Endothelial cell of umbilical vein (primary cell): ENCODE measurements around the gene FOXJ1. TPM values are rescaled to one million over a fixed set of nuclear protein-coding genes. Genes with fewer than 3 reads are reported as not detected.

ENCODE experiments used
- BruUV-seq: library from RNA; stranded (reverse); fragments of 400-500 nt; replicated peaks from 2 replicates; lab custom pipeline; 2021; lab: Mats Ljungman, UMichigan
- CTCF ChIA-PET: fragments of 300-600, 350-600 bp; sonication (Branson Sonifier 250); formaldehyde crosslinking; loops from one replicate; lab custom pipeline; 2021; ENCODE audit warnings: antibody characterized with exemption, inconsistent platforms; lab: Charles Lee
- POLR2A ChIA-PET: fragments of 300-600, 350-600 bp; sonication (Branson Sonifier 250); formaldehyde crosslinking; loops from one replicate; lab custom pipeline; 2021; ENCODE audit warnings: antibody characterized with exemption, inconsistent platforms; lab: Charles Lee
- DNase-seq: peaks from one replicate; pipeline ENCODE4 v3.0.0-alpha.2; 2011; ENCODE audit warnings: low read depth, low spot score
- FAIRE-seq: peaks from 2 replicates; lab custom pipeline; 2011; peaks lifted over from hg19 to GRCh38; lab: Jason Lieb, UNC
- H2AFZ ChIP-seq: 2 replicates; pipeline ENCODE4 v1.6.0; 2012; ENCODE audit warnings: low read depth, low read length, control low read depth, inconsistent platforms
- H3K27ac ChIP-seq: 2 replicates; pipeline ENCODE4 v1.5.1; 2011; ENCODE audit warnings: low read depth, mild to moderate bottlenecking, control low read depth, low read length, moderate library complexity; ENCODE audit not compliant: insufficient read depth
- H3K27me3 ChIP-seq, 2 experiments: 2 replicates each; pipeline versions ENCODE4 v1.6.0 to v1.6.1; 2011; ENCODE audit warnings: low read length in 2 of 2, mixed read lengths in 1 of 2; ENCODE audit not compliant: control insufficient read depth in 2 of 2, insufficient read depth in 2 of 2
- H3K36me3 ChIP-seq, 2 experiments: 2 replicates in 1 of 2; 3 replicates in 1 of 2; pipeline ENCODE4 v1.5.1; 2011; ENCODE audit warnings: low read length in 2 of 2, mild to moderate bottlenecking in 1 of 2, moderate library complexity in 1 of 2; ENCODE audit not compliant: control insufficient read depth in 2 of 2, insufficient read depth in 2 of 2; ENCODE audit errors: extremely low read depth in 1 of 2
- H3K4me1 ChIP-seq: 3 replicates; pipeline ENCODE4 v1.5.1; 2011; ENCODE audit warnings: mild to moderate bottlenecking, low read length; ENCODE audit not compliant: control insufficient read depth, insufficient read depth; ENCODE audit errors: extremely low read depth
- H3K4me2 ChIP-seq: 2 replicates; pipeline ENCODE4 v1.6.1; 2011; ENCODE audit warnings: low read length, control low read depth, mixed read lengths; ENCODE audit not compliant: insufficient read depth
- H3K4me3 ChIP-seq, 3 experiments: fragments of 200-600 bp in 1 of 3; sonication (generic), shearing (Covaris generic) in 1 of 3; replicated peaks in 1 of 3; 2 replicates each; pipeline ENCODE4 v1.5.1; 2011 to 2016; ENCODE audit warnings: control low read depth in 3 of 3, low read length in 3 of 3, mild to moderate bottlenecking in 2 of 3, inconsistent platforms in 1 of 3, low read depth in 1 of 3, moderate library complexity in 1 of 3; ENCODE audit not compliant: insufficient read depth in 1 of 3
- H3K79me2 ChIP-seq: 2 replicates; pipeline ENCODE4 v1.6.0; 2012; ENCODE audit warnings: low read length, inconsistent platforms; ENCODE audit not compliant: control insufficient read depth, insufficient read depth
- H3K9ac ChIP-seq: replicated peaks from 2 replicates; pipeline ENCODE3; 2011; ENCODE audit warnings: low read length, control low read depth; ENCODE audit not compliant: insufficient read depth; ENCODE audit errors: extremely low read depth
- H3K9me1 ChIP-seq: replicated peaks from 3 replicates; pipeline ENCODE4 v1.6.0; 2011; ENCODE audit warnings: mild to moderate bottlenecking, low read length; ENCODE audit not compliant: control insufficient read depth, insufficient read depth; ENCODE audit errors: extremely low read depth
- H3K9me3 ChIP-seq: replicated peaks from 2 replicates; pipeline ENCODE4 v1.5.1; 2012; ENCODE audit warnings: low read length, inconsistent platforms; ENCODE audit not compliant: control insufficient read depth, insufficient read depth
- H4K20me1 ChIP-seq: replicated peaks from 2 replicates; pipeline ENCODE3; 2011; ENCODE audit warnings: mild to moderate bottlenecking, low read length; ENCODE audit not compliant: control insufficient read depth, insufficient read depth; ENCODE audit errors: extremely low read depth
- CTCF ChIP-seq, 2 donors: IDR thresholded peaks; 1 replicate in 1 of 2; 2 replicates in 1 of 2; pipeline ENCODE4 v1.5.1; 2011; ENCODE audit warnings: low read length in 2 of 2, mild to moderate bottlenecking in 2 of 2, moderate library complexity in 2 of 2, control low read depth in 1 of 2, inconsistent platforms in 1 of 2, low read depth in 1 of 2; ENCODE audit not compliant: insufficient read depth in 1 of 2; ENCODE audit errors: extremely low read depth in 1 of 2
- EZH2 ChIP-seq: IDR thresholded peaks from 2 replicates; pipeline ENCODE4 v1.6.1; 2012; ENCODE audit warnings: borderline replicate concordance, low read depth, mild to moderate bottlenecking, moderate library complexity, low read length, inconsistent platforms; ENCODE audit not compliant: severe bottlenecking
- FOS ChIP-seq: IDR thresholded peaks from 2 replicates; pipeline ENCODE4 v1.6.1; 2011; ENCODE audit warnings: mild to moderate bottlenecking, low read length, moderate library complexity, borderline replicate concordance; ENCODE audit not compliant: insufficient read depth
- JUN ChIP-seq: IDR thresholded peaks from 2 replicates; pipeline ENCODE4 v1.6.1; 2011; ENCODE audit warnings: borderline replicate concordance, low read depth; ENCODE audit not compliant: insufficient read length, insufficient read depth
- MAX ChIP-seq: IDR thresholded peaks from 2 replicates; pipeline ENCODE4 v1.6.1; 2011; ENCODE audit not compliant: insufficient read depth, insufficient read length
- MYC ChIP-seq: IDR thresholded peaks from one replicate; pipeline ENCODE4 v1.6.1; 2011; ENCODE audit warnings: mild to moderate bottlenecking, low read depth, low read length
- POLR2A ChIP-seq: IDR thresholded peaks from 2 replicates; pipeline ENCODE4 v1.6.1; 2012; ENCODE audit warnings: low read depth, mild to moderate bottlenecking, control low read depth, low read length
- POLR2AphosphoS5 ChIP-seq: IDR thresholded peaks from 2 replicates; pipeline ENCODE4 v1.6.1; 2012; ENCODE audit warnings: low read depth, mild to moderate bottlenecking, control low read depth, low read length, moderate library complexity; ENCODE audit not compliant: insufficient read depth
- dilution Hi-C: fragments of 300-500 bp; cut with MboI; formaldehyde crosslinking; loops from one replicate; pipeline ENCODE4 v1.15.0; 2019; ENCODE audit warnings: low sequenced_read_pairs; ENCODE audit not compliant: extremely low pct_ligation_motif_present
- intact Hi-C: fragments of 100-400 bp; cut with micrococcal nuclease; formaldehyde crosslinking; loops from one replicate; pipeline ENCODE4 v1.10.0; 2022
- polyA plus RNA-seq, 4 experiments: library from polyadenylated mRNA; depleted of rRNA in 3 of 4; stranded (reverse) in 3 of 4; unstranded in 1 of 4; fragments of >200 nt; gene quantifications; 2 replicates each; pipeline versions ENCODE4 v1.2.1 to v1.2.3, GENCODE V29; 2011 to 2012; ENCODE audit warnings: missing spikeins in 1 of 4
- total RNA-seq: library from RNA; stranded (reverse); gene quantifications from 2 replicates; pipeline ENCODE4 v1.2.3, GENCODE V29; 2021

The FOXJ1 gene
- total and polyA plus RNA-seq, 2 donors (not counting 3 experiments of a cell fraction or from before 2014, with no cell fraction given): not detected

- H3K9me1 ChIP-seq: no peaks in the 10 kb centered on the region
- no peak overlapping the region for H3K27ac ChIP-seq
- H3K36me3 ChIP-seq: no peaks in the 10 kb centered on the region
- TF ChIP-seq MAX (no peak), JUN (no peak), FOS (no peak), MYC (no peak), EZH2 (no peak), POLR2A (no peak), CTCF (IDR thresholded peaks at IDR 0.05; ENCODE audit: extremely low read depth in 1 of 2, insufficient read depth in 1 of 2, low read depth in 1 of 2, low read length in 2 of 2) (no peak), POLR2AphosphoS5 (no peak)
- peaks cover 8% of the 10 kb centered on the region for H3K4me1 ChIP-seq
- H3K9me3 ChIP-seq: no peaks in the 10 kb centered on the region
- H4K20me1 ChIP-seq: no peaks in the 10 kb centered on the region
- dilution Hi-C loops (no loop called here), intact Hi-C loops (loop anchor here (10.0 kb wide), 1 partner anchor 169 kb away; no protein-coding TSS in a partner anchor)
- ChIA-PET CTCF (interaction anchor here (1.2 to 4.1 kb wide), 5 partner anchors 15 to 170 kb away, joined by 3 to 81 read pairs (median 8); no protein-coding TSS in a partner anchor), POLR2A (no interaction called here)
- DNase-seq: no peak
- H3K4me3 ChIP-seq: no peak overlapping the region
- FAIRE-seq: no peak
- H3K4me2 ChIP-seq: no peak overlapping the region
- peaks cover 4 to 12% of the 10 kb centered on the region in 2 experiments for H3K27me3 ChIP-seq
- H3K9ac ChIP-seq: no peak overlapping the region
- H3K79me2 ChIP-seq: no peaks in the 10 kb centered on the region
- H2AFZ ChIP-seq: no peak overlapping the region
- no TSS peak for BruUV-seq
These were observed 43.2 kb upstream of the FOXJ1 start for GRCh38 chr17:76184290-76184689.
